Measurements from ENCODE around the gene GCH1. TPM values are rescaled to one million over a fixed set of nuclear protein-coding genes. Genes with fewer than 3 reads are reported as not detected.
"Not testable (repeated sequence)": the region's sequence is repeated elsewhere in the genome, so short reads cannot be mapped to it uniquely, and the experiment has no call there.

Gene GCH1
- total and polyA plus RNA-seq, 9 donors: 0.71 to 13.2 (median 2.6) TPM

- H3K36me3 ChIP-seq: no peaks in the 10 kb centered on the region
- intact Hi-C loops (cut with DNase I): no loop called here
- no peak overlapping the region for H3K4me3 ChIP-seq
- no peaks in the 10 kb centered on the region for H3K4me1 ChIP-seq (ENCODE audit: insufficient read depth)
- 75 to 76% (median 75%) methylated on average over 16 of the region's 16 CpGs for WGBS, 3 donors
- no peak overlapping the region for H3K27ac ChIP-seq
- H3K9me3 ChIP-seq: no peaks in the 10 kb centered on the region
- H3K27me3 ChIP-seq: no peaks in the 10 kb centered on the region
- no peak for DNase-seq
- TF ChIP-seq POLR2A (IDR thresholded peaks at IDR 0.05) (no peak), CTCF (IDR thresholded peaks at IDR 0.05) (no peak), EP300 (IDR thresholded peaks at IDR 0.05) (no peak)
These were observed 98.0 kb downstream of the GCH1 start for GRCh38 chr14:54804538-54805041.

- no peak for TF ChIP-seq CTCF (IDR thresholded peaks at IDR 0.05)
- no peak for TF ChIP-seq EP300 (IDR thresholded peaks at IDR 0.05)
- no peak for TF ChIP-seq POLR2A (IDR thresholded peaks at IDR 0.05)
- Histone ChIP-seq H3K9me3 (no peaks in the 10 kb centered on the region), H3K27me3 (no peaks in the 10 kb centered on the region), H3K36me3 (no peaks in the 10 kb centered on the region), H3K4me3 (no peak overlapping the region), H3K27ac (no peak overlapping the region), H3K4me1 (ENCODE audit: insufficient read depth) (no peaks in the 10 kb centered on the region)
- intact Hi-C loops (cut with DNase I): no loop called here
- no peak for DNase-seq
- WGBS, 3 donors: 88 to 90% (median 89%) methylated on average over 13 of the region's 13 CpGs
These were observed 98.6 kb downstream of the GCH1 start for GRCh38 chr14:54803926-54804537.

GRCh38 chr14:54803396-54803795 is 99.2 kb downstream of the GCH1 start:
- no peaks in the 10 kb centered on the region for H3K4me1 ChIP-seq (ENCODE audit: insufficient read depth)
- no peak overlapping the region for H3K27ac ChIP-seq
- intact Hi-C loops (cut with DNase I): no loop called here
- TF ChIP-seq CTCF (IDR thresholded peaks at IDR 0.05) (no peak), EP300 (IDR thresholded peaks at IDR 0.05) (no peak), POLR2A (IDR thresholded peaks at IDR 0.05) (no peak)
- H3K36me3 ChIP-seq: no peaks in the 10 kb centered on the region
- no peaks in the 10 kb centered on the region for H3K27me3 ChIP-seq
- H3K9me3 ChIP-seq: no peaks in the 10 kb centered on the region
- 81 to 83% (median 82%) methylated on average over 7 of the region's 7 CpGs for WGBS, 3 donors
- no peak overlapping the region for H3K4me3 ChIP-seq
- no peak for DNase-seq

- H3K9me3 ChIP-seq; H3K4me3 ChIP-seq; H3K36me3 ChIP-seq; H3K27ac ChIP-seq; H3K27me3 ChIP-seq; DNase-seq; H3K4me1 ChIP-seq (ENCODE audit: insufficient read depth); intact Hi-C loops (cut with DNase I): not testable (repeated sequence)
- WGBS, 3 donors: 87 to 96% (median 94%) methylated on average over 2 of the region's 2 CpGs
These were observed 101.1 kb downstream of the GCH1 start for GRCh38 chr14:54801482-54801881.

GRCh38 chr14:54798465-54799124 is 104.0 kb downstream of the GCH1 start:
- H3K27ac ChIP-seq: no peak overlapping the region
- intact Hi-C loops (cut with DNase I): no loop called here
- TF ChIP-seq EP300 (IDR thresholded peaks at IDR 0.05): no peak
- TF ChIP-seq POLR2A (IDR thresholded peaks at IDR 0.05): no peak
- TF ChIP-seq CTCF (IDR thresholded peaks at IDR 0.05): no peak
- WGBS, 3 donors: 67 to 73% (median 71%) methylated on average over 9 of the region's 9 CpGs
- H3K4me1 ChIP-seq (ENCODE audit: insufficient read depth): no peaks in the 10 kb centered on the region
- H3K4me3 ChIP-seq: no peak overlapping the region
- DNase-seq: no peak
- H3K36me3 ChIP-seq: no peaks in the 10 kb centered on the region
- no peaks in the 10 kb centered on the region for H3K9me3 ChIP-seq
- H3K27me3 ChIP-seq: no peaks in the 10 kb centered on the region

Measured in ovary (tissue), 9 donors.